SK-N-SH treated with all-trans-retinoic acid at 6 μM for 48 hours (cell line): ENCODE data around the gene GOLGA1.

Experiments used
- ESRRG ChIP-seq: fragments of 250-450 bp; sonication (Bioruptor Pico); IDR thresholded peaks from 2 replicates; pipeline ENCODE4 v1.6.1; 2021; ENCODE audit warnings: mild to moderate bottlenecking
- ZFP3 ChIP-seq: fragments of 250-450 bp; sonication (Bioruptor Pico); IDR thresholded peaks from 2 replicates; pipeline ENCODE4 v1.5.0; 2020; ENCODE audit warnings: mild to moderate bottlenecking, moderate library complexity
- TF ChIP-seq, protein P1 (sequence below): fragments of 250-450 bp; sonication (Bioruptor Pico); IDR thresholded peaks from 2 replicates; pipeline ENCODE4 v1.8.0; 2020; ENCODE audit warnings: mild to moderate bottlenecking, moderate library complexity, borderline replicate concordance

- TF ChIP-seq ZFP3 (CRISPR knock-in tag): no peak
- TF ChIP-seq, protein P1, sequence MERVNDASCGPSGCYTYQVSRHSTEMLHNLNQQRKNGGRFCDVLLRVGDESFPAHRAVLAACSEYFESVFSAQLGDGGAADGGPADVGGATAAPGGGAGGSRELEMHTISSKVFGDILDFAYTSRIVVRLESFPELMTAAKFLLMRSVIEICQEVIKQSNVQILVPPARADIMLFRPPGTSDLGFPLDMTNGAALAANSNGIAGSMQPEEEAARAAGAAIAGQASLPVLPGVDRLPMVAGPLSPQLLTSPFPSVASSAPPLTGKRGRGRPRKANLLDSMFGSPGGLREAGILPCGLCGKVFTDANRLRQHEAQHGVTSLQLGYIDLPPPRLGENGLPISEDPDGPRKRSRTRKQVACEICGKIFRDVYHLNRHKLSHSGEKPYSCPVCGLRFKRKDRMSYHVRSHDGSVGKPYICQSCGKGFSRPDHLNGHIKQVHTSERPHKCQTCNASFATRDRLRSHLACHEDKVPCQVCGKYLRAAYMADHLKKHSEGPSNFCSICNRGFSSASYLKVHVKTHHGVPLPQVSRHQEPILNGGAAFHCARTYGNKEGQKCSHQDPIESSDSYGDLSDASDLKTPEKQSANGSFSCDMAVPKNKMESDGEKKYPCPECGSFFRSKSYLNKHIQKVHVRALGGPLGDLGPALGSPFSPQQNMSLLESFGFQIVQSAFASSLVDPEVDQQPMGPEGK (CRISPR knock-in tag): no peak
- no peak for TF ChIP-seq ESRRG (CRISPR knock-in tag)
Measured at GRCh38 chr9:124960409-124960752, 19.5 kb upstream of the GOLGA1 start.
